ENCODE results near the gene PSMC3.

GRCh38 chr11:47403571-47403970, 22.7 kb downstream of the PSMC3 start:
- TF ChIP-seq THYN1 (CRISPR knock-in tag; IDR thresholded peaks at IDR 0.05; ENCODE audit: borderline replicate concordance, low read depth) (no peak), NR1H2 (CRISPR knock-in tag; IDR thresholded peaks at IDR 0.05; ENCODE audit: borderline replicate concordance, low read depth) (no peak), ZNF292 (CRISPR knock-in tag; IDR thresholded peaks at IDR 0.05; ENCODE audit: borderline replicate concordance, low read depth) (no peak), SIX4 (CRISPR knock-in tag; IDR thresholded peaks at IDR 0.05) (no peak), HIC2 (CRISPR knock-in tag; IDR thresholded peaks at IDR 0.05; ENCODE audit: low read depth) (no peak), REPIN1 (CRISPR knock-in tag; IDR thresholded peaks at IDR 0.05; ENCODE audit: borderline replicate concordance, low read depth) (no peak)
